HPDE6-E6E7 (cell line): ENCODE measurements around the gene SKIDA1.

ENCODE experiments used
- DNase-seq: peaks from one replicate; pipeline ENCODE4 v3.0.0; 2011; ENCODE audit warnings: missing footprints; ENCODE audit errors: extremely low spot score

Gene SKIDA1

DNA sequence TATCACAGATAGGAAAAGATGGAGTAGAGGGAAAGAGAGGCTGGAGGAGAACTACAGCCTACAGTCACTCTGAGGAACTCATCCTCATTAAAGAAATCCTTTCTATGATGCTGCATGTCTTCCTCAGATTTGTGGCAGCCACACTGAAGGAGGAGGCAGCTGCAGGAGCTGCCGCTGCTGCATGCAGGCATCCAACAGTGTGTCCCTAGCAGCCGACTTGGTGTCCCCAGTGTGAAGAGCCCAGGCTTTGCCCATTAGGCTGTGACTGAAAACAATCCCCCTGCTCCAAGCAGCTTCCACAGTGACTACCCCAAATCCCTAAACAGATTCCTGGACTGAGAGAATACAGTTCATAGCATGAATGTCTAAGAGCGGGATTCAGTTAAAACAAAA, 23.1 kb downstream of the SKIDA1 start:
- no peak for DNase-seq

DNA sequence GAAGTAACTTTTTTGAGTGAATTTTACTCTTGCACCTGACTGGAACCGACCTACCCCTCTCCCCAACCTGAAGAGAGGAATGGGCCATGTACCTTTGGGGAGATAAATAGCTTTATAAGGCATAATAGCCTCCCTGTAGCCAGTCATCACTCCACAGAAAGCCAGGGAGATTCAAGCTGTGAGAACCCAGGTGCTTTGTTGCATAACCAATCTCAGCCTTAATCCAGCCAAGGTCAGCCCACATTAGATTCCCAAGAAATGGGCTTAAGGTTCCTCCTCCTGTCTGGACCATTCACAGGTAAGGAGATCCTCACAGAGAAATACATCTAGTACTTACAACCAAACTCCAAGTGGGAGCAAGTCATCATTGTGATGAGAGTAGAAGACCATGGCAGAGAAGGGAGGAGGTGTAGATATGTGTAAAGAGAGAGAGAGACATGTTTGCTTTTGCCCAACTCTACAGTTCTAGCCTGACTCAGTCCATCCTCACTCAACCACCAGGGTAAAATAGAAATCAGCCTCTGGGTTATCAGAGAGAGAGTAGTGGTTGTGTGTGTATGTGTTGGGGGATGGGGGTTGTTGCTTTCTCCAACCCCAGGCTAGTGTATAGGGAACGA, 23.6 kb downstream of the SKIDA1 start:
- no peak for DNase-seq

DNA sequence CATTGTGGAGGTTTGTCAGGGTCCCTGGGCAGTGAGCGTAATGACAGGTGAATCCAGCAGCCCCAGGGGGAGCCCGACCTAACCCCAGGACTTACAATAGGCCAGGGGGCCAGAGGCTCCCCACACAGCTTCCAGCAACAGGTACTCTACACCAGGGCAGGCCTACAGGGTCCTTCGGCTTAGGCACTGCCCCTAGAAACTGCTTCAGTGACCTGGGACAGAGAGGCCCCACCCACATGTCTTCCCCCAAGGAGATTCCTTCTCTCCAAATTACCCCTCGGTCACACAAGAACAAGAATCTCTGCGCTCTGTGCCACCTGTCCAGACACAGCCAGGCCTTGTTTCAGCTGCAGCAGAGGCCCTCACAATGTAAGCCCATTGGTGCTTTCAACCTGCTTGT, 24.4 kb downstream of the SKIDA1 start:
- no peak for DNase-seq

- DNase-seq: no peak
These were observed 24.9 kb downstream of the SKIDA1 start for GRCh38 chr10:21500578-21500910.

GRCh38 chr10:21499701-21500577, 25.5 kb downstream of the SKIDA1 start:
- DNase-seq: no peak

DNA sequence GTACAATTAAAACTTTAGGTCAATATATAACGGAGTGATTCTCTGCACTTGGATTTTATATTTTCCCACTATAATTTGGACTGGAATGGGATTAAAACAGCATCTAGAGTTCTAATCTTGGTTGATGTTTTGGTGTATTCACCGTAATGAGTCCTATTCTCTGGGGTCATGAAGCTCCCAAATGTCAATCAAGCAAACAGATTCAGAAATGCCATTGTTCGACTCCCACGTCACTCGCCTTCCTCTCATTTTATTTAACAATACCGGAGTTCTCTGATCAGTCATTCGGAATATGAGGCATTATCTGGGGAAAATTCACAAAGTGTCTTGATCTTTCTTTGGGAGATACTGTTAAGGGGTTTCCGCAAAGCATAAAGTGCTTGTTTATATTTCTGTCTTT, 26.5 kb downstream of the SKIDA1 start:
- no peak for DNase-seq

- no peak for DNase-seq
These were observed 27.1 kb downstream of the SKIDA1 start for GRCh38 chr10:21498377-21498776.

GRCh38 chr10:21497177-21497807, 28.2 kb downstream of the SKIDA1 start:
- DNase-seq: no peak

GRCh38 chr10:21496343-21497176, 28.9 kb downstream of the SKIDA1 start:
- no peak for DNase-seq

DNA sequence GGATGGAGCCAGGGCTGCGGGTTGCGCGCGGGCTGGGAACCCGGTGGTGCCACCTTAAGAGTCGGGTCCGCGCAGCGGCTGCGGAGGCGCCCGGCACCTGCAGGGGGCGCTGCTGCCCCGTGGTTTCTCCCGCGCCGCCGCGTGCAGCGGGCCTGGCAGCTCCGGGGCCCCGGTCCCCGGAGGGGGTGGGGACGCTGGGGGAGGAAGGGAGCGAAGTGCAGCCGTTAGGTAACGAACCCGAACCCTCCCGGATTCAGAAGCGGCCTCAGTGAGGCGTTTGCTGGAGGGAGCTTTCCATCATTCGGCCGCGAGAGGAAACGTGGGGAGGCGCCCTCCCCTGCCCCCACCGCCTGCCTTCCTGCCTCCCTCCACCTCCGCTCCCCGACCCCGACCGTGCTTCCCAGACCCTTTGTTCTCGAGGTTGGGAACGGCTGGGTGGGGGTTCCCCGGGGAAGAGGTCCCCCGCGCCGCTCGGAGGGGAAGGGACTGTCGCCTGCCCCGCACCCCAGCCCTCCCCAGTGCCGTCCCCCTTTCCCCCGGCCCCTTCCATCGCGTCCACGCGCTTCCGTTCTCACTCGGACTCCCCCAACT, 29.6 kb downstream of the SKIDA1 start:
- DNase-seq: peak; percentile 71

- DNase-seq: no peak
These were observed 30.3 kb downstream of the SKIDA1 start for GRCh38 chr10:21495002-21495751.

DNA sequence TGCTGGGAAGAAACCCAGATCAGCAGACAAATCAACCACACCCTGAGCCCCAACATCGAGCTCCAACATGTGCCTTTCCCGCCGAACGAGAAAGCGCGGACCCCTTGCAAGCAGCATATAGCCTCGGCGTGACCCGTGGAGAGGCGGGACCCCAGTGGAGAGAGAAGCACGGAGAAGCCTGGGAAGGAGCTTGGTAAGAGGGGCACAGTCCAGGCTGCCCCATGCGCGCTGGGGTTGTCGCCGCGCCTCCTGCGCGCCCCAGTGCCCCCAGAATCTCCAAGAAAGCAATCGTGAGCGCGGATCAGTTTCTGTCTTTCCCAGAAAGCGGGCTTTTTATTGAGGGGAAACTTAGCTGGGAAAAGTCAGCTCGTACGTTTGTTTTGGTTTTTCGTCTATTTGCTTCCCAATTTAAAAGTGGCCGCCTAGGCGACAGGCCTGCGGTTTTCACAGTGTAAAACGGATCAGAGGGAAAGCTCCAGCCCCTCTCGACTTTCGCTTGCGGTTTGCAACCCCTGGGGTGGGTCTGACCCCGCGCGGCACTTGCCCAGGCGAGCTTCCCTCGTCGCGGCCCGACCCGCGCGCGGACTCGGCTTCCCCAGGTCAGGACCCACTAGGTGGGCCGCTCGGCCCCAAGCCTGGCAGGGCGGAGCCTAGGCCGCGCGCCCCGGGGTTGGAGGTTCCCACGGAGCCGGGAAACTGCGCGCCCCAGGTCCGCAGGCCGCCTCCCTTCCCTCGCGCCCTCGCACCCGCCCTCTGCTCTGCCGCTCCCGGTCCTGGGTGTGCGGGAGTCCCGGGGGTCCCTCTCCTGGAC, 31.1 kb downstream of the SKIDA1 start:
- DNase-seq: no peak

DNA sequence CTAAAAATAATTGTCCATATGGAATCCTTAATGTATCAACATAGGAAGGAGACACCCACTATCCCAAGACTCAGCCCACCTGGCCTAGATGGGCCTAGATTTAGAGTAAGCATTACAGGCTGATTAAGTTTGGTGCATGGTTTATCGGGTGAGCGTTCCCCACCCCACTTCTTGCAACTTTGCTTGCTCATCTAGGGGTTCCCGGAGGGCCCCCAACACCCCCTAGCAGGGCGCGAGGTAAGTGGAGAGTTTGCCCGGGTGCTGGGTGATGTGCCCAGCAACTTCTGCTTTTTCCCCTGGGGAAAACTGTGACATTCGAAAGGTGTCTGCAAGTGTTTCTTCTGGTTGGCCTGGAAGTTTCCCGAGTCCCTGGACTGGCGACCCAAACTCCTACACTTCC, 31.7 kb downstream of the SKIDA1 start:
- DNase-seq: no peak

DNA sequence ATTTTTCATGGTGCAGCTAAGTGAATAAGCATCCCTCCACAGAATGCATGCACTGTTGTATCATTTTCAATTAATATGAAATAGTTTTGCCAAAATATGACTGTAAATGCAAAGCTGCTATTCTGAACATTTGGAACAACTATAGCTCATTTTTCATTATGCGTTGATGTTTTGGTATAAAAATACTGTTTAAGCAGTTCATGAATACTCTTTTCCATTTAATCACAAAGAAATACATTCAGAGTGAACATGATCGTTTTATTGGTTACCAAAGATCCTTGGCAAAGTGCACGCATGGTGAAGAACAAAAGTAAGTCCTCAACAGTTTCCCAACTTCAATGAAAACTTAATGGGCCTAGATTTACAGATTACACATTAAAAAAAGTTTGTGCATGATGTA, 33.1 kb downstream of the SKIDA1 start:
- DNase-seq: no peak

DNA sequence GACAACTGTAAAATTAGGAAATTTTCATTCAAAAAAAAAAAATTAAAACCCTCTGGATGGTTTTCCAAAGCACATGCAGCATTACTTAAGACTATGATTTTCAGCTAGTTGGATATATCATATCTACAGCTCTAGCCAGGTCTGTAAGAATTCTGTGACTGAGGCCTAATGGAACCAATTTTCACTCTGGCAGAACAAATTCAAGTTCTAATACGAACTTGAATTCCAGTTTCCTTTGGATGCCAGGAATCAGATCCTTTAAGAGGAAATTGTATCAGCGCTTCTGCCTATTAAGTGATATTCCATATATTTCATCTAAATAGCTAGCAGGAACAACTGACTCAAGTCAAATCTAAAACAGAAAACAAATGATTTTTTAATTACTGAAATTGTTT, 34.8 kb downstream of the SKIDA1 start:
- DNase-seq: no peak

- no peak for DNase-seq
These were observed 35.3 kb downstream of the SKIDA1 start for GRCh38 chr10:21490028-21490710.

- DNase-seq: no peak
These were observed 36.5 kb downstream of the SKIDA1 start for GRCh38 chr10:21488957-21489446.

DNA sequence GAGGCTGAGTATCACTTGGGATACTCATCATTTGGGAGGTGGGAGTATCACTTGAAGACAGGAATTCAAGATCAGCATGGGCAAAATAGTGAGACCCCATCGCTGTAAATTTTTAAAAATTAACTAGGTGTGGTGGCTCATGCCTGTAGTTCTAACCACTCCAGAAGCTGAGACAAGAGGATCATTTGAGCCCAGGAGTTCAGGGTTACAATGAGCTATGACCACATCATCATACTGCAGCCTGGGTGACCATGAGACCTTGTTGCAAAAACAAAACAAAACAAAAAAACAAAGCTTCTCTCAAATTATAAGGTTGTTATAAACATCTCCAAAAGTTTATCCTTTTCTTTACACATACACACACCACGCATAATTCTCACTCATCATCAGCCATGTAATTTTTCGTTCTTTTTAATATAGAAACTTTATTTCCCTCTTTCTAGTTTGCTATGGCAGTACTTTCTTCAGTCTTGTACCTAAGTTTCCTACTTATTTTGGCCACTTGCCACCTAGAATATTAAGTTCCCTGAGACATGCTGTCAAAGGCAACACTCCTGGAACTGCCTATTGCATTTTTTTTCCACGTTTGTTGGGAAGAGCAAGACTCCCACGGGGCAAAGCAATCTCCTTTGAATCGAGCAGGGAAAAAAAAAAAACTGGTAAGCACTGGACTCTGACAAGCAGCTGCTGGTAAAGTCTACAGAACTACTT, 37.1 kb downstream of the SKIDA1 start:
- DNase-seq: no peak
